Gastroesophageal sphincter (tissue), 4 donors: ENCODE results near the gene MAGEB1. TPM values are rescaled to one million over a fixed set of nuclear protein-coding genes. Genes with fewer than 3 reads are reported as not detected.

ENCODE experiments used
- ATAC-seq: fragments of 150-250 bp; one replicate; pipeline ENCODE4 v1.9.1; 2016; ENCODE audit warnings: mild to moderate bottlenecking, moderate library complexity
- H3K27ac ChIP-seq, 4 donors: fragments of 200-600 bp; sonication (generic) in 3 of 4; 1 replicate in 3 of 4; 2 replicates in 1 of 4; pipeline ENCODE4 v1.5.1; 2016 to 2019
- H3K27me3 ChIP-seq: fragments of 200-600 bp; sonication (generic); one replicate; pipeline ENCODE4 v1.5.1; 2019
- H3K36me3 ChIP-seq, 2 donors: fragments of 200-600 bp; sonication (generic); one replicate each; pipeline ENCODE4 v1.5.1; 2019; ENCODE audit warnings: control low read depth in 1 of 2
- H3K4me1 ChIP-seq, 3 donors: fragments of 200-600 bp; sonication (generic); 1 replicate in 2 of 3; 2 replicates in 1 of 3; pipeline ENCODE4 v1.5.1; 2016 to 2019; ENCODE audit warnings: control low read depth in 2 of 3
- H3K4me3 ChIP-seq, 2 donors: fragments of 200-600 bp; sonication (generic); one replicate each; pipeline ENCODE4 v1.5.1; 2019; ENCODE audit warnings: mild to moderate bottlenecking in 1 of 2, moderate library complexity in 1 of 2
- H3K9me3 ChIP-seq, 3 donors: fragments of 200-600 bp; sonication (generic); one replicate each; pipeline ENCODE4 v1.5.1; 2017 to 2019; ENCODE audit warnings: control low read depth in 2 of 3
- CTCF ChIP-seq, 4 experiments: fragments of 200-600 bp in 2 of 4; fragments of 450-650 bp in 2 of 4; sonication (generic) in 1 of 4; IDR thresholded peaks; one replicate each; pipeline ENCODE4 v1.5.1; 2017 to 2019; ENCODE audit warnings: antibody characterized with exemption in 4 of 4, mild to moderate bottlenecking in 2 of 4, moderate library complexity in 2 of 4
- EP300 ChIP-seq: sonication (generic); formaldehyde crosslinking; IDR thresholded peaks from one replicate; pipeline ENCODE4 v1.6.1; 2017; ENCODE audit warnings: antibody characterized with exemption, mild to moderate bottlenecking
- POLR2A ChIP-seq, 2 donors: fragments of 450-650 bp; IDR thresholded peaks; one replicate each; pipeline ENCODE4 v1.6.1; 2017; ENCODE audit warnings: antibody characterized with exemption in 2 of 2, mild to moderate bottlenecking in 2 of 2, moderate library complexity in 1 of 2
- POLR2AphosphoS5 ChIP-seq: sonication (generic); formaldehyde crosslinking; IDR thresholded peaks from one replicate; pipeline ENCODE4 v1.6.1; 2017; ENCODE audit warnings: antibody characterized with exemption
- WGBS, 2 donors: methylation state at CpG; one replicate each; pipeline ENCODE4 v1.1.5; 2018; ENCODE audit warnings: low coverage in 1 of 2; 5-methylcytosine and 5-hydroxymethylcytosine counted together
- total RNA-seq, 4 donors: library from RNA; depleted of rRNA; stranded (reverse); fragments of >200 nt; gene quantifications; one replicate each; pipeline ENCODE4 v1.1.0, GENCODE V29; 2016

The MAGEB1 gene
- total RNA-seq, 4 donors from 2014 or later = not detected

GRCh38 chrX:30219372-30219771, 27.6 kb upstream of the MAGEB1 start:
- H3K4me3 ChIP-seq = no peak overlapping the region
- ATAC-seq = no peak
- WGBS, 2 donors = 100% methylated on average over 1 of the region's 4 CpGs; no CpG with 5 or more reads in 1 of the 2 donors

GRCh38 chrX:30220661-30221060, 26.3 kb upstream of the MAGEB1 start:
- Histone ChIP-seq H3K4me3 (no peak overlapping the region), H3K9me3 (no peaks in the 10 kb centered on the region), H3K4me1 (no peaks in the 10 kb centered on the region), H3K27me3 (no peaks in the 10 kb centered on the region), H3K27ac (no peak overlapping the region), H3K36me3 (no peaks in the 10 kb centered on the region)
- no peak for ATAC-seq
- TF ChIP-seq POLR2A (IDR thresholded peaks at IDR 0.05) = no peak
- no peak for TF ChIP-seq POLR2AphosphoS5
- no peak for TF ChIP-seq EP300
- TF ChIP-seq CTCF (IDR thresholded peaks at IDR 0.05) = no peak
- WGBS, 2 donors = 72 to 97% methylated on average over 4 to 5 of the region's 5 CpGs

More at GRCh38 chrX:30219372-30219771, 27.6 kb upstream of the MAGEB1 start:
- no peak for TF ChIP-seq POLR2A (IDR thresholded peaks at IDR 0.05)
- no peaks in the 10 kb centered on the region for H3K4me1 ChIP-seq
- no peaks in the 10 kb centered on the region for H3K27me3 ChIP-seq
- H3K9me3 ChIP-seq = no peaks in the 10 kb centered on the region
- H3K27ac ChIP-seq = no peak overlapping the region
- no peaks in the 10 kb centered on the region for H3K36me3 ChIP-seq

- Histone ChIP-seq H3K36me3 (no peaks in the 10 kb centered on the region), H3K4me1 (no peaks in the 10 kb centered on the region), H3K27me3 (no peaks in the 10 kb centered on the region), H3K27ac (no peak overlapping the region), H3K4me3 (no peak overlapping the region), H3K9me3 (no peaks in the 10 kb centered on the region)
- ATAC-seq = no peak
- no peak for TF ChIP-seq POLR2AphosphoS5
- 30 to 79% methylated on average over 2 of the region's 2 CpGs for WGBS, 2 donors
Measured at GRCh38 chrX:30224536-30224935, 22.4 kb upstream of the MAGEB1 start.

GRCh38 chrX:30228526-30228925, 18.4 kb upstream of the MAGEB1 start:
- WGBS, 2 donors = 67% methylated on average over 1 of the region's 1 CpG; no CpG with 5 or more reads in 1 of the 2 donors
- TF ChIP-seq POLR2A (IDR thresholded peaks at IDR 0.05) (no peak), CTCF (IDR thresholded peaks at IDR 0.05) (no peak), EP300 (no peak), POLR2AphosphoS5 (no peak)

GRCh38 chrX:30230395-30230794, 16.6 kb upstream of the MAGEB1 start, which contains the start of gene MAGEB3:
Gene MAGEB3, plus strand, starts transcription at chrX:30230657. Its CDS starts 5,268 bp downstream, at chrX:30235925.
- Histone ChIP-seq H3K4me3 (no peak within 1 kb of the TSS), H3K27me3 (no peaks in the 10 kb centered on the region), H3K36me3 (no peaks in the 10 kb centered on the region), H3K9me3 (no peaks in the 10 kb centered on the region), H3K27ac (no peak within 1 kb of the TSS), H3K4me1 (no peaks in the 10 kb centered on the region)
- TF ChIP-seq POLR2AphosphoS5 = no peak
- no peak for TF ChIP-seq CTCF (IDR thresholded peaks at IDR 0.05)
- no peak for TF ChIP-seq POLR2A (IDR thresholded peaks at IDR 0.05)
- no peak for TF ChIP-seq EP300
- no peak for ATAC-seq
- WGBS, 2 donors = 58% methylated on average over 2 of the region's 4 CpGs; no CpG with 5 or more reads in 1 of the 2 donors

More at GRCh38 chrX:30228526-30228925, 18.4 kb upstream of the MAGEB1 start:
- H3K27me3 ChIP-seq = no peaks in the 10 kb centered on the region
- H3K9me3 ChIP-seq = no peaks in the 10 kb centered on the region
- no peaks in the 10 kb centered on the region for H3K4me1 ChIP-seq
- no peak for ATAC-seq
- no peak overlapping the region for H3K27ac ChIP-seq
- H3K36me3 ChIP-seq = no peaks in the 10 kb centered on the region
- no peak overlapping the region for H3K4me3 ChIP-seq

GRCh38 chrX:30241724-30242415, 5.1 kb upstream of the MAGEB1 start, which contains the start of gene MAGEB4:
Gene MAGEB4, plus strand, starts transcription at chrX:30242000. Its CDS starts 136 bp downstream, at chrX:30242136.
- 83 to 86% methylated on average over 2 of the region's 10 CpGs for WGBS, 2 donors
- Histone ChIP-seq H3K36me3 (no peaks in the 10 kb centered on the region), H3K27me3 (no peaks in the 10 kb centered on the region), H3K4me3 (no peak within 1 kb of the TSS), H3K9me3 (no peaks in the 10 kb centered on the region), H3K27ac (no peak within 1 kb of the TSS), H3K4me1 (no peaks in the 10 kb centered on the region)
- TF ChIP-seq POLR2A (IDR thresholded peaks at IDR 0.05) = no peak
- no peak for TF ChIP-seq POLR2AphosphoS5
- no peak for TF ChIP-seq CTCF (IDR thresholded peaks at IDR 0.05)
- TF ChIP-seq EP300 = no peak
- ATAC-seq = no peak
